NCI-H2107 treated with DMSO at 0.1 percent for 48 hours (cell line): ENCODE measurements around the gene AEBP2.
"Not testable (repeated sequence)": the region's sequence is repeated elsewhere in the genome, so short reads cannot be mapped to it uniquely, and the experiment has no call there.

Source experiments
- DNase-seq: peaks from one replicate; lab custom pipeline; 2025; ENCODE audit not compliant: unreplicated experiment; lab: John Stamatoyannopoulos, UW

The AEBP2 gene

GRCh38 chr12:19419086-19419485, 20.2 kb upstream of the AEBP2 start:
- DNase-seq: no peak

- no peak for DNase-seq
These were observed 17.6 kb upstream of the AEBP2 start for GRCh38 chr12:19421503-19422282.

GRCh38 chr12:19423166-19423930, 15.9 kb upstream of the AEBP2 start:
- DNase-seq: no peak

GRCh38 chr12:19428246-19428645, 11.0 kb upstream of the AEBP2 start:
- DNase-seq: no peak

- DNase-seq: not testable (repeated sequence)
These were observed 9.8 kb upstream of the AEBP2 start for GRCh38 chr12:19429491-19429890.

- DNase-seq: no peak
These were observed 8.3 kb upstream of the AEBP2 start for GRCh38 chr12:19430988-19431387.

GRCh38 chr12:19431407-19432308, 7.6 kb upstream of the AEBP2 start:
- no peak for DNase-seq

GRCh38 chr12:19432309-19433170, 6.8 kb upstream of the AEBP2 start:
- DNase-seq: no peak

- DNase-seq: no peak
These were observed 4.8 kb upstream of the AEBP2 start for GRCh38 chr12:19434538-19434937.

- no peak for DNase-seq
These were observed 3.3 kb upstream of the AEBP2 start for GRCh38 chr12:19435831-19436497.

GRCh38 chr12:19436931-19437330, 2.4 kb upstream of the AEBP2 start:
- no peak for DNase-seq

GRCh38 chr12:19437996-19438395, 1.3 kb upstream of the AEBP2 start:
- DNase-seq: no peak

- DNase-seq: peak; percentile 24
These were observed 947 bp downstream of the AEBP2 start for GRCh38 chr12:19440019-19440858.

GRCh38 chr12:19440916-19441315, 1.6 kb downstream of the AEBP2 start:
- DNase-seq: no peak

GRCh38 chr12:19443585-19443984, 4.3 kb downstream of the AEBP2 start:
- DNase-seq: no peak

- DNase-seq: no peak
These were observed 4.8 kb downstream of the AEBP2 start for GRCh38 chr12:19444097-19444496.

- no peak for DNase-seq
These were observed 8.1 kb downstream of the AEBP2 start for GRCh38 chr12:19447386-19447785.

GRCh38 chr12:19449814-19450213, 10.5 kb downstream of the AEBP2 start:
- no peak for DNase-seq

- no peak for DNase-seq
These were observed 11.1 kb downstream of the AEBP2 start for GRCh38 chr12:19450362-19450761.
